VCaP (cell line): Measurements from ENCODE around the gene ZMYM2.
"Not testable (repeated sequence)": the region's sequence is repeated elsewhere in the genome, so short reads cannot be mapped to it uniquely, and the experiment has no call there.

Source experiments
- H3K27ac ChIP-seq: fragments of 450-650 bp; 2 replicates; pipeline ENCODE4 v1.5.1; 2017
- CTCF ChIP-seq: fragments of 450-650 bp; conservative IDR thresholded peaks from 2 replicates; pipeline ENCODE4 v1.5.1; 2017; ENCODE audit warnings: mild to moderate bottlenecking, moderate library complexity

The ZMYM2 gene

GRCh38 chr13:20028953-20029352, 70.4 kb downstream of the ZMYM2 start:
- no peak for TF ChIP-seq CTCF
- no peak overlapping the region for H3K27ac ChIP-seq

- no peak overlapping the region for H3K27ac ChIP-seq
- no peak for TF ChIP-seq CTCF
These were observed 75.0 kb downstream of the ZMYM2 start for GRCh38 chr13:20033486-20033885.

GRCh38 chr13:20035130-20035529, 76.6 kb downstream of the ZMYM2 start:
- H3K27ac ChIP-seq = no peak overlapping the region
- TF ChIP-seq CTCF = peak; percentile 41

GRCh38 chr13:20037908-20038307, 79.4 kb downstream of the ZMYM2 start:
- no peak for TF ChIP-seq CTCF
- H3K27ac ChIP-seq = no peak overlapping the region

- H3K27ac ChIP-seq = not testable (repeated sequence)
These were observed 84.1 kb downstream of the ZMYM2 start for GRCh38 chr13:20042603-20043002.

- no peak for TF ChIP-seq CTCF
- no peak overlapping the region for H3K27ac ChIP-seq
These were observed 84.8 kb downstream of the ZMYM2 start for GRCh38 chr13:20043207-20043925.

GRCh38 chr13:20044086-20044485, 85.6 kb downstream of the ZMYM2 start:
- no peak overlapping the region for H3K27ac ChIP-seq
- TF ChIP-seq CTCF = no peak

GRCh38 chr13:20045950-20046548, 87.5 kb downstream of the ZMYM2 start:
- no peak for TF ChIP-seq CTCF
- no peak overlapping the region for H3K27ac ChIP-seq
